GM21825 (cell line): ENCODE data around the gene PDYN.

Experiments used
- ATAC-seq: cut with Tn5 transposase; IDR thresholded peaks from one replicate; pipeline ENCODE4 v1.9.1; 2021; ENCODE audit warnings: mild to moderate bottlenecking, moderate library complexity; ENCODE audit not compliant: unreplicated experiment

PDYN gene

DNA sequence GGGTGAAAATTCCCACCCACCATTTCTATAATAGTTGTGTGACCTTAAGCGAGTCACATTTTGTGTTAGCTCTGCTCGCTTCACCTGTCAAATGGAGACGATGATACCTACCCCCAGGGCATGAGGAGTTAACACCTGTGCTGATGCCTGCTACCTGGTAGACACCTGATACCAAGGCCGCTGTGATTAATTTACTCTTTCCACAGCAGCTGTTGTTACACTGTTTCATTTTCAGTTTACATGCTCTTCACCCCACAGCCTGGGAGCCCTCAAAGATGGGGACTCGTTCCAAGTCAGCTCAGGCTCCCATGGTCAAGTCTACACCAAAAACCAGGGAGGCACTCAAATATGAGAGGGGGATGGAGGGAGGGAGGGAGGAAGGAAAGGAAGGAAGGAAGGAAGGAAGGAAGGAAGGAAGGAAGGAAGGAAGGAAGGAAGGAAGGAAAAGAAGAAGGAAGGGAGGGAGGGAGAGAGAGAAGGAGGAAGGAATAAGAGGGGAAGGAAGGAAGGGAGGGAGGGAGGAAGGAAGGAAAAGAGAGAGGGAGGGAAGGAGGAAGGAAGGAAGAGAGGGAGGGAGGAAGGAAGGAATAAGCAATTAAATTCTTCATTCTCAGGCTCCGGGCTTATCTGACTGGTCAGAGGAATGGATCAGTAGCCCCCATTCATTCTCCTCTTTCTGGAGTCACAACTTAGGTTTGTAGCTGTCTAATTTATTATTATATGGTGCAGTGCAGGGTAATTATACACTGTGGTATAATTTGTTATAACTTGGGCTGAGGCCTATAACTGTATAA lies 40.9 kb downstream of the PDYN start:
- ATAC-seq, result no peak

DNA sequence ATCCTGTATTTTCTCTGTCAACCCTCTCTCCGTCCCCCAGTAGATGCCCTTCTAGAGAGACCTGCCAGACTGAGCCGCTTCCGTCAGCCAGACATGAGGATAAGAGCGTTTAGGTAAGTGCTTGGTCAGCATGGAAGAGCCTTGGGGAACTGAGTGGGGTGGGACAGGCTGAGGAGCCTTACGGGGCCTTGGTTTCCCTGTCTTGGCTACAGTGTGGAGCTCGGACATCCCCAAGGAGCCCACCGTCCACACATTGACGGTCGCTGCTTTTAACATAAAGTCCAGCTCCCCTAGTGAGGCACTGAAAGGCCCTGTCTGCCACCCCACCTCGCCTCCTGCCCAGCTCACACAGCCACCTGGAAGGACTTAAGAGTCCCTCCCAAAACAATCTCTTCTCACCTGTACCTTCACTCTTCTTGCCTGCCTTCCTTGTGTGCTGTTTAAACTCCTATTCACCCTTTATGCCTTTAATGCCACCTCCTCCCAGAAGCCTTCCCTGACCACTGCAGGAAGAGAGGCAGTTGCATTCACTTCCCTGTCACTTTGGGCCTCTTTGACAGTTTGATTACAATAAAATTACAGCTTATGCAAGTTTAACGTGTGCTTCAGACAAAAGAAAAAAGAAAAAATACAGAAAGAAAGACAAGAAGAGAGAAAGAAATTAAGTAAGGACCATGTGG lies 42.3 kb downstream of the PDYN start:
- ATAC-seq, result no peak

DNA sequence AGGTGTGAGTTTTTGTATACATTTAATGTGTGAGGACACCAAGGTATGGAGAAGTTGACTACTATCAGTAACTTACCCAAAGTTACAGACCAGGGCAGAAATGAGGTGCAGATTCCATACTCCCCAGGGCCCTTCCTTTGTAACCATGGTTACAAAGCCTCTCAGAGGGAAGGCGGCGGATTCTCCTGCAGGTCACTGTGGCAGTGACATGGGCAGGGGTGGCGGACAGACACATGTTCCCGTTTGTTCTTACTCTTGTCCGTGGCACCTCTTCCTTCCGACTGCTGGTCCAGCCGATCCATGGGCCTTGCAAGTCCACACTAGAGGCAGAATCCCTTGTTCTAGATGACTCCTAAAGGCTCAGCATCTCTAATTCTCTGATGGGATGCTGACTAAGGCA lies 43.0 kb downstream of the PDYN start:
- no peak for ATAC-seq

DNA sequence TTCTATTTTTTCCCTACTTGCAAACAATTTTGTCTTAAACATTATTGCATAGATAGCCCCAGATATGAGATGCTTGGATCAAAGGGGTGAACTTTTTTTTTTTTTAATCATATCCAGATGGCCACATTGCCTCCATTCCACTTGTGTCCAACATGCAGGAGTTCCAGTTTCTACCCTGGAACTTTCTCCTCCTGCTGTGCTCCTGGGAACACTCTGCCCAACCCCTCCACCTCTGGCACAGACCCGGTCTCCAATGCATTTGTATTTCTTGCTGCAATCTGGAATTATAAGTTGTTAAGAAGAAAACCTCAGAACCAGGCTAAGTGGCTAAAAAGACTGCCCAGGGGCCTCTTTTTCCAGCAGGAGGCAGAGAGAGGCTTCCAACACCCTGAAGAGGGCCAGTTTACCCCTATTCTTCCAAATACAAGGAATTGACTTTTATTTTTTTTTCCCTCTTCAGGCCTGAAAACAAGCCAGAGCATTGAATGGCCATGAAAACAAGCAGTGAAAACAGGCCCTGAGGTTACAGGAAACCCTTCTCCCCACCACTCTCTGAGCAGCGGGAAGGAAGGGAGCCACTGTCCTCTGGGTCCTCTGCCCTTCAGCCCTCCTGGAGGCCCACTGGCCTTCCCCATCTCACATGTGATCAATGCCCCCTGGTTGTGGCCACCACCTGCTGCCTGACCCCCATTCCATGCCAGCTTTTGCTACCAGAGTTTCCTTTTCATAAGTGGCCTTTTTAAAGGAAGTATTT lies 44.3 kb downstream of the PDYN start:
- no peak for ATAC-seq

DNA sequence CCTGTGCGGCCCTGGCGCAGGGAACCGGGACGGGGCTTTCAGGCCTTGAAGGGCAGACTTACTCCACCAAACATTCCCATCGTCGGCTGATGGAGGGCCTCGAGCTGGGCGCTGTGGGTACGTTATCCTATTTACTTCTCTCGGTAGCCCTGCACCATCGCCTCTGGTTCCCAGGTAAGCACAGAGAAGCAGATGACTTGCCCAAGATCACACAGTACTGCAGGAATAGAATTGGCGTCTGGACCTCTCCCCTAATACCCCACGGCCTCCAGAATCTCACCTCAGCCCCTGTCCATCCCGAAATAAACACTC lies 46.4 kb downstream of the PDYN start:
- ATAC-seq, result no peak

DNA sequence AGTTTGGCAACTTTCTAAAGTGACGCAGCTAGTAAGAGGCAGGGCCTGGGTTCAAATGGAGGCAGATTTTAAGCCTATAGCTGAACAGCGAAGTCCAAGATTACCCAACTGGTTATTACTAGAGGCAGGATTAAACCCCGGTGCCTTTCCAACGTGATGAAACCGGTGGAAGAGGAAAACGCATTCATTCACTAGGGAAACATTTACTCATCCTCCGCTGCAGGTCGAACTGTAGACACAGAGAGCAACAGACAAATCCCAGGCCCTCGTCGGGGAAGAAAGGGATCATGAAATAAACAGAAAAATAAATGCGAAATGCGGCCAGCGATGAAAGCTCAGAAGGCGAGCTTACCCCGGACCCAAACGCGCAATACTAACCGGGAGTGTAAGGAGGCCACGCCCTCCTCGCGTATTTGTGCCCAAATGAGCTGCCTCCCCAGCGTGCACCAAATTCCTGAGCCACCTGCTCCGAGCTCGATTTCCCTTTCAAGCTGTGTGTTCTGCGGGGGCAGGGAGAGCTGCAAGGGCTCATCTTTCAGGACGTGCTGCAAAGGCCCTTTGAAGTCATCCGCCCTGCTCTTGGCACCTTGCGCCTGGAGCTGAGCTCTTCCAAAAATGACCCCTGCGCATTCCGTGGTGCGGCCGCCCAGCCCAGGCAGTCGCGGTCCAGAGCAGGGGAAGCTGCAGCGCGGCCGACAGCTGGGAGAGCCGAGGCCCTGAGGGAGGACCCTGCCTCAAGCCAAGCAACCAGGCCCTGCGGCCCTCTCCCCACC lies 46.9 kb downstream of the PDYN start:
- no peak for ATAC-seq

DNA sequence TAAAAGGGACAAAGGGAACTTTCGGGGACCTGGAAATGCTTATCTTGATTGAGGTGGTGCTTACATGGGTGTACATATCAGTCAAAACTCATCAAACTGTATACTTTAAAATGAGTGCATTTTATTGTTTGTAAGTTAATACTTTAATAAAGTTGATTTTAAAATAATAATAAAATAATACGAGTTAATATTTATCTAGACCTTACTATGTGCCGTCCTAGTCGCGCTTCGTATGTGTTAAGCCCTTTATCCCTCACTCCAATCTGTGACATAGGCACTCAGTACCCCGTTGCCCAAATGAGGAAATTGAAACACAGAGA lies 47.5 kb downstream of the PDYN start:
- ATAC-seq, result no peak

DNA sequence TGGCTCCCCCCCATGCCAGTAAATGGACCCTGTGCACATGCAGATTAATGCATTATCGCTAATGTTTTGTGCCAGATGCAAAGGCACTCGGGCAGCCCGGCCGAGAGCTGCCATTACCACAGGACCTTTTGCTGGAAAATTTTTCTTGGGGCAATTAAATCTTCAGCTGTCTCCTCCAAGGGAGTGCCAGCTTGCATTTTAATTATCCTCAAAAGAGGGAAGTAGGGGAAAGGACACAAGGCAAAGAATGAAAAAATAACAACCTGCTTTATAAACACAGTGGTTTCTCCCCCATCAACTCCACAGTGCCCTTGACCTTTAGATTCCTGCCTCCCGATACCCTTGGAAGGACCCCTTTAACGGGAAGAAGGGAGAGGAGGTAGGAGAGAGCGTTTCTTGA lies 48.2 kb downstream of the PDYN start:
- ATAC-seq, result no peak

DNA sequence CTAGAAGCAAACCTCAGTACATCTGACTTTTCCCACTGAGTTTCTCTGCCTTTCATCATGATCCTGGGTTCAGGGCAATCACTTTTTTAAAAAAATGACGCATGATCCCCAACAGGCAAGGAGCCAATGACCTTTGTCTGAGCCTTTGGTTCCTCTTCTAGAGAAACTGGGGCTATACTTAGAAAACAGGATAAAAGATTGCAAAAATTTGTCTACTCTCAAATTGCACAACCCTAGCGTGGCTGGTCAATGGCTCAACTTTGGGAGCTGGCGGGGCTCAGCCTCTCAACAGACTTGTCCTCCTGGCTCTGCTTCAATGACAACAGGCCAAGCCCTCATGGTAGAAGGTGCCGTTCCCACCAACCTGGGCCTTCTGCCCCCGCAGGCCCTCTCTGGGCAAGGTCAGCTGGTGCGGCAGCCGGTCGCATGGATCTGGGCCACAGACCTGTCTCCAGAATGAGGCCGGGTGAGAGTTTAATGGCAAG lies 48.7 kb downstream of the PDYN start:
- no peak for ATAC-seq

DNA sequence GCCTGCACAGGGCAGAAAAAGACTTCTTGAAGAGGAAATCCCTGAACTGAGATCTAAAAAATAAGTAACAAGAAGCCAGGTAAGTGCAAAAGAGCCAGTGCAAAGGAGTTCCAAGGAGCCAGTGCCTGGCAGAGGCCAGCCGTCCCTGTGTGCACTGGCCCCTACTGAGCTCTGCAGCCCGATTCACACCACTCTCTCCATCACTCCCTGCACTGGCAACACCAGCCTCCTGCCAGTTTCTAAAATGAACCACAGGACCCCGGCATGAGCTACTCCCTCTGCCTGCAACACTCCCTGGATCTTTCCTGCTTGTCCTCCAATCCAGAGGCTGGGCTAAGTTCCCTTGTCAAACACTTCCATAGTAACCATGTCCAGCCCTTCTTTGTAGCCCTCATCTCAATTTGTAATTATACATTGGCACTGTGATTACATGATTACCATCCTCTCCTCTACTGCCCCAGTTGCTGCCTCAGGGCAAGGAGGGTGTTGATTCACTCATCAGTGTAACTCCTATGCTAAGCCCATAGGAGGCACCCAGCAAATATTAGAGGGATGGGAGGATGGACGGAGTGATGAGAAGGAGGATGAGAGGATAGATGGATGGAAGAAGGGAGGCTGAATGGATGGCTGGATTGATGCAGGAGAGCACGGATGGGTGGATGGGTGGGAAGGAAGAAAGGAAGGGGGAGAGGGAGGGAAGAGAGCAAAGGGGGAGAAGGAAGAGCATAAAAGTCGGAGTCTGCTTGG lies 49.3 kb downstream of the PDYN start:
- no peak for ATAC-seq

DNA sequence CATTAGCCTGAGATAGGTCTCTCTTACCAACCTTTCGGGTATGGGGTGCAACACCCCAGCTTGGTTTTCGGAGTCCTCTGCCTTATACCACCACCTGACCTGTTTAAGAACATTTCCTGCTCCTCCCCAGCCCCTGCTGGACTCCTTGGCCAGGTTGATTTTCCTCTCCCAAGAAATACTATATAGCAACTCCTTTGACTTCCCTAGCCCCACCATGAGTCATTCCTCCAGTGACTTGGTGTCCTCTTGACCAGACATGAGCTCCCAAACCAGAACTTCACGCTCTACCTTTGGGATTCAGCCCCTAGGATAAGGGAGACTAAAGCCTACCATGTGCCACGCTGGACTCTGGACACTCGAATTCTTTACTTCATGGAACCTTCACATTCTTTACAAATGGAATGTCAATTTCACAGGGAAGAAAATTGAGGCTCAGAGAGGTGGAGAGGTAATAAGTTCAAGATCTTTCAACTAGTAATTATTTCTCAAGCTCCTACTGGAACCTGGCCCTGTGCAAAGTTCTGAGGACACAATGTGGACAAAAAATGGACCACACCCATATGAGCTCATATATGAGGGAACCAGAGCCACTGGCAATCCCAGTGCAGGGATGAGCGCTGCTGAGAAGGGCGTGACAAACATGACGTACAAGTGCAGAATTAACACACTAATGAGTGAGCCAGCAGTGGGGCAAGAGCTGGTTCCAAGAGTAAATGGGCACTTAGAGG lies 50.4 kb downstream of the PDYN start:
- no peak for ATAC-seq

DNA sequence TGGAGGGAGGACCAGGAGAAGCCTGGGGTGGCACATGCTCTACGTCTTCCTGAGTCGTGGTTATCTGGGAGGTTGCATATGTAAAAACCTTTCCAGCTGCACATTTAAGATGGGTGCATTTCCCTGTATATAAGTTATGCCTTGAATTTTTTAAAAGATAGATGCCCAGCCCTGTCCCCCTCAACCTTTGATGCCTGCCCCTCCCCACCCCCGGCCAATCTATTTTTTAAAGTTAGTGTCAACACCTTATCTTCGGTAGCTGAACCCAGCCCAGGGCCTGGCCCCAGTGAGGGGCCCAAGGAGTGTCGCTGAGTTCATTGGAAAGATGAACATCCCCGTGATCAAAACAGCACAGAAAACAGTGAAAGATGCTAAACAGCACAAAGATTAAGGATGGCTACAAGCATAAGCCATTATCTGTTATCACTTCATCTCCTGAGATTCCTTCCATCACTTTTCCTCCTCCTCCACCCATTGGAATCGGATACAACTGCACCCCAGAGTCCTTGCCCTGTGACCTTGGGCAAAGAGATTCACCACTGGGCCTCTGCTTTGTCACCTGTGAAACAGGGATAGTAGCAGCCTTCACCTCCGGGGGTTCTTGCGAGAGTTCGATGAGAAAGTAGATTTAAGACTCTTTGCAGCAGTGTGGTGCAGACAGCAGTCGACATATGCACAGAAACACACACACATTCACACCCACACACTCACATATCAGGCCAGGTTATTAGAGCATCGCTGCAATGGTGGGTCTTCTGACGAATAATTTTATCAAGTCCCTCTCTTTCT lies 51.2 kb downstream of the PDYN start:
- ATAC-seq, result no peak

DNA sequence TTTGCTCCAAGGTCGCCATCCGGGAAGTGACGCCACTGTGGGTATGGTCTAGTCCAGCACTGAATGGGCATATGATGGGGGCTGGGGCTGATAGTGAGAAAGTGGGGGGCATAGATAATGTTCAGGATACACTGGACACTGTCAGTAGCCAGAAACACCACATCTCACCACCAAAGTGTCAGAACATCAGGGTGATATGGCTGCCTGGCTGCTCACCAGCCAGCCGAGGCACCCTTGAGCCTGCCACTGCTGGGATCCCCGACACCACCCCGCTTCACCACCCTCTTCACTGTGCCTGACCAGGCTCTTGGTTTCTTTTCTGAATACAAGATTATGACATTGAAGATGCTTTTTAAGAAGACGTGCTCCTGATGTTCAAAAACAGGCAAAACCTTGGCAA lies 51.8 kb downstream of the PDYN start:
- no peak for ATAC-seq

DNA sequence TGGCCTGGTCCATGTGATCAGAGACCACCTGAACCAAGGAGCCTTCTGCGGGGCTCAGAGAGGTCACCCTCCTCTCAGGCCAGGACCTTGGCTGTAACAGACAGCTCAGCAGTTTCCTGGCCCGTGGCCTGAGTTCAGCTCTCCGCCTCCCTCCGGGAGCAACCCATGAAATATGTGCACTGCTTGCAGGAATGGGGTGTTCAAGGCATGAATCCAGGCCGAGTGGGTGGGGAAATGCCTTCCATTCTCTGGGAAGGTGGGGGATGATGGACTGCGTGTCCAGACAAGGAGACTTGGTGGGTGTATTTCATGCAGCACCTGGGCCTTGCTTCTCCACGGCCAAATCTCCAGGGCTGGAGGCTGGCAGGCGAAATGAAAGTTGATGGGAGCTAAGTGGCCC lies 52.6 kb downstream of the PDYN start:
- no peak for ATAC-seq

DNA sequence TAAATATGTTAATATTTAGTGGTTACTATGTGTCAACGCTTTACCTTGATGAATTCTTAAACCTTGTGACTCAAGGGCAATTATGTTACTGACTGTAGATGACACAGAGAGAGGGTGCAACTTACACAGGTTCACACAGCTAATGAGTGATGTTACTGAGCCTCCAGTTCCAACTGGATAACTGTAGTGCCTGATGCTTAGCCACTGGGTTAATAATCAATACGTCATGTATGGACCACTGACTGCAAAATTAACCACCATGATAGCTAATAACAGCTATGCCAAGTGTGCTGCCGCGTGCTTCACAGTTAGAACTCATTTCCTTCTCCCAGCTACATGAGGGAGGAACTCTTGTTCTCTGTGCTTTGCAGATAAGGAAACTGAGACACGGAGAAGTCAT lies 53.3 kb downstream of the PDYN start:
- no peak for ATAC-seq

DNA sequence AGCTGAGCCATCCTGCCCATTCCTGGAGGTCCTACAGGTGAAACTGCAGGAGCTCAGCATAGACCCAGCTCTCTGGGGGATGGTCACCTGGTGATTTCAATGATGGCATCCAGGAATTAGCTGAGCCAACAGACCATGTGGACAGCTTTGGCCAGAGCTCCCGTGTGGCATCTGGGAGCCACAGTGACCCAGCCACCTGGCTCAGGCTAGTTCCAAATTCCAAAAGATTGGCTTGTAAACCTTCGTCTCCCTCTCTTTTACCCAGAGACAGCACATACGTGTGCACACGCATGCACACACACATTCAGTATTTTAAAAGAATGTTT lies 54.6 kb downstream of the PDYN start:
- ATAC-seq, result no peak

DNA sequence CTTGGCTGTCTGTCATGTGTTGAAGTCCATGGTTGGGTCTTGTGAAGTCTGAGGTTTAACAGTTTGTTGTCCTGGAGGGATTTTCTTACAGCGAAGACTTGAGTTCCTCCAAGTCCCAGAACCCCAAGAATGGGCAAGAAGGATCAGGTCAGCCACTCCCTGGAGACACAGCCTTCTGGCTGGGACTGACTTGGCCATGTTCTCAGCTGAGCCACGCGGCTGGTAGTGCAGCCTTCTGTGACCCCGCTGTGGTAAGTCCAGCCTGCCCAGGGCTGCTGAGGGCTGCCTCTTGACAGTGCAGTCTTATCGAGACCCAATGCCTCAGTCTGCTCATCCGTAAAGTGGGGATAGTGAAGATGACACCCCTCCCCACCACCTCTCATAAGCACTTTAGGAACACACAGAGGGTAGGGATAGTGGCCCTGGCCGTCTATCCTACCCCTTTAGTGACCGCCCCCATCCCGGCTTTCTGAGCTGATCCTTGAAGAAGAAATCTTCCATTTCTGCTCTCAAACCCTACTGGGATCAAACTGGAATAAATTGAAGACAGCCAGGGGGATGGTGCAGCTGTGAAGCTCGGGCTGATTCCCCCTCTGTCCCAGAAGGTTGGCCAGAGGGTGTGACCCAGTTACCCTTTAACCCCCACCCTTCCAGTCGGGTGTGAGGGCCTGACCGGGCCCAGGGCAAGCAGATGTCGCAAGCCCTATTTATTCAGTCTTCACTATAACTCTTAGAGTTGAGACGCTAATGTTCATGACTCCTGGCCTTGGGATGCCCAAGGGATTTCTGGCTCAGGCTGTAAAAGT lies 55.2 kb downstream of the PDYN start:
- ATAC-seq, result no peak

DNA sequence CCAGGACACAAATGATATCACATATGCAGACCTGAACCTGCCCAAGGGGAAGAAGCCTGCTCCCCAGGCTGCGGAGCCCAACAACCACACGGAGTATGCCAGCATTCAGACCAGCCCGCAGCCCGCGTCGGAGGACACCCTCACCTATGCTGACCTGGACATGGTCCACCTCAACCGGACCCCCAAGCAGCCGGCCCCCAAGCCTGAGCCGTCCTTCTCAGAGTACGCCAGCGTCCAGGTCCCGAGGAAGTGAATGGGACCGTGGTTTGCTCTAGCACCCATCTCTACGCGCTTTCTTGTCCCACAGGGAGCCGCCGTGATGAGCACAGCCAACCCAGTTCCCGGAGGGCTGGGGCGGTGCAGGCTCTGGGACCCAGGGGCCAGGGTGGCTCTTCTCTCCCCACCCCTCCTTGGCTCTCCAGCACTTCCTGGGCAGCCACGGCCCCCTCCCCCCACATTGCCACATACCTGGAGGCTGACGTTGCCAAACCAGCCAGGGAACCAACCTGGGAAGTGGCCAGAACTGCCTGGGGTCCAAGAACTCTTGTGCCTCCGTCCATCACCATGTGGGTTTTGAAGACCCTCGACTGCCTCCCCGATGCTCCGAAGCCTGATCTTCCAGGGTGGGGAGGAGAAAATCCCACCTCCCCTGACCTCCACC lies 56.4 kb downstream of the PDYN start:
- no peak for ATAC-seq
